Common myeloid progenitor, CD34-positive (primary cell): ENCODE data around the gene ZNF283.
"Not testable (repeated sequence)": the region's sequence is repeated elsewhere in the genome, so short reads cannot be mapped to it uniquely, and the experiment has no call there.

Experiments
- CTCF ChIA-PET: fragments of 350-600 bp; sonication (Branson Sonifier 250); formaldehyde crosslinking; loops from one replicate; lab custom pipeline; 2021; ENCODE audit warnings: antibody characterized with exemption; lab: Charles Lee
- POLR2A ChIA-PET: fragments of 350-600 bp; sonication (Branson Sonifier 250); formaldehyde crosslinking; loops from one replicate; lab custom pipeline; 2021; ENCODE audit warnings: antibody characterized with exemption; lab: Charles Lee
- DNase-seq, 3 donors: peaks; one replicate each; pipeline versions ENCODE4 v3.0.0 to v3.0.0-alpha.2; 2013
- H3K27ac ChIP-seq, 2 experiments: 1 replicate in 1 of 2; 2 replicates in 1 of 2; pipeline ENCODE4 v1.7.0; 2013; ENCODE audit warnings: inconsistent platforms in 2 of 2, low read length in 2 of 2, mild to moderate bottlenecking in 2 of 2, low read depth in 1 of 2, moderate library complexity in 1 of 2; ENCODE audit not compliant: severe bottlenecking in 2 of 2, insufficient read depth in 1 of 2, poor library complexity in 1 of 2
- H3K27me3 ChIP-seq, 5 experiments: replicated peaks in 2 of 5; 1 replicate in 3 of 5; 2 replicates in 2 of 5; pipeline versions ENCODE4 v1.6.1 to v1.7.0; 2013; ENCODE audit warnings: low read length in 4 of 5, mild to moderate bottlenecking in 2 of 5, moderate library complexity in 2 of 5, inconsistent platforms in 1 of 5; ENCODE audit not compliant: insufficient read depth in 5 of 5, control insufficient read depth in 4 of 5
- H3K36me3 ChIP-seq, 4 experiments: 1 replicate in 2 of 4; 2 replicates in 2 of 4; pipeline versions ENCODE4 v1.6.1 to v1.7.0; 2013; ENCODE audit warnings: low read length in 3 of 4, control low read depth in 1 of 4, mild to moderate bottlenecking in 1 of 4; ENCODE audit not compliant: control insufficient read depth in 4 of 4, insufficient read depth in 4 of 4
- H3K4me1 ChIP-seq, 4 experiments: 1 replicate in 3 of 4; 2 replicates in 1 of 4; pipeline versions ENCODE4 v1.6.1 to v1.7.1; 2013; ENCODE audit warnings: low read length in 3 of 4, mild to moderate bottlenecking in 3 of 4, control low read depth in 1 of 4, inconsistent platforms in 1 of 4, moderate library complexity in 1 of 4; ENCODE audit not compliant: control insufficient read depth in 4 of 4, insufficient read depth in 4 of 4; ENCODE audit errors: control extremely low read depth in 1 of 4
- H3K4me3 ChIP-seq, 7 experiments: 1 replicate in 4 of 7; 2 replicates in 3 of 7; pipeline versions ENCODE4 v1.5.1 to v1.7.0; 2013; ENCODE audit warnings: mild to moderate bottlenecking in 7 of 7, low read length in 6 of 7, moderate library complexity in 6 of 7, inconsistent platforms in 2 of 7, low read depth in 2 of 7, control low read depth in 1 of 7; ENCODE audit not compliant: insufficient read depth in 4 of 7, control insufficient read depth in 1 of 7; ENCODE audit errors: extremely low read depth in 1 of 7
- H3K9me3 ChIP-seq, 5 experiments: 1 replicate in 4 of 5; 2 replicates in 1 of 5; pipeline versions ENCODE4 v1.6.1 to v1.7.1; 2013; ENCODE audit warnings: low read length in 4 of 5, mild to moderate bottlenecking in 2 of 5, inconsistent platforms in 1 of 5, low read depth in 1 of 5, moderate library complexity in 1 of 5; ENCODE audit not compliant: control insufficient read depth in 4 of 5, insufficient read depth in 2 of 5; ENCODE audit errors: control extremely low read depth in 1 of 5
- whole genome bisulfite sequencing: methylation state at CpG from one replicate; pipeline ENCODE4 v1.1.5; 2013; ENCODE audit not compliant: insufficient coverage; 5-methylcytosine and 5-hydroxymethylcytosine counted together

Gene ZNF283

GRCh38 chr19:43798546-43799409 lies 28.3 kb upstream of the ZNF283 start:
- H3K4me1 ChIP-seq, result peaks cover 0 to 16% (median 10%) of the 10 kb centered on the region in 4 experiments
- ChIA-PET POLR2A (interaction anchor here (0.6 kb wide), 1 partner anchor 29 kb away, joined by 3 read pairs; no protein-coding TSS in a partner anchor), CTCF (interaction anchor here (1.1 kb wide), 2 partner anchors 19 to 36 kb away, joined by 3 read pairs; partner anchors contain the start of gene KCNN4)
- peak overlapping the region; percentile 25 to 84 (median 61) for H3K4me3 ChIP-seq
- peaks cover 0 to 29% (median 0%) of the 10 kb centered on the region in 5 experiments for H3K27me3 ChIP-seq
- peak; percentile 27 to 77 (median 62) for DNase-seq
- 18% methylated on average over 69 of the region's 70 CpGs for WGBS
- peaks cover 0 to 4% (median 0%) of the 10 kb centered on the region in 4 experiments for H3K36me3 ChIP-seq
- H3K27ac ChIP-seq, result no peak overlapping the region
- H3K9me3 ChIP-seq, result peaks cover 0 to 2% (median 0%) of the 10 kb centered on the region in 5 experiments

GRCh38 chr19:43799502-43800142 lies 27.5 kb upstream of the ZNF283 start:
- ChIA-PET POLR2A (interaction anchor here (0.6 kb wide), 1 partner anchor 30 kb away, joined by 3 read pairs; no protein-coding TSS in a partner anchor), CTCF (interaction anchor here (1.1 to 1.4 kb wide), 3 partner anchors 10 to 37 kb away, joined by 3 to 8 read pairs (median 3); partner anchors contain the start of gene KCNN4)
- peaks cover 0 to 2% (median 0%) of the 10 kb centered on the region in 5 experiments for H3K9me3 ChIP-seq
- H3K27me3 ChIP-seq, result peaks cover 0 to 33% (median 0%) of the 10 kb centered on the region in 5 experiments
- no peak overlapping the region for H3K4me3 ChIP-seq
- no peak overlapping the region for H3K27ac ChIP-seq
- WGBS, result 93% methylated on average over 6 of the region's 6 CpGs
- H3K4me1 ChIP-seq, result peaks cover 0 to 13% (median 9%) of the 10 kb centered on the region in 4 experiments
- H3K36me3 ChIP-seq, result peaks cover 0 to 4% (median 0%) of the 10 kb centered on the region in 4 experiments
- no peak for DNase-seq

- H3K9me3 ChIP-seq, result no peaks in the 10 kb centered on the region
- peaks cover 0 to 13% (median 9%) of the 10 kb centered on the region in 4 experiments for H3K4me1 ChIP-seq
- no peaks in the 10 kb centered on the region for H3K36me3 ChIP-seq
- H3K4me3 ChIP-seq, result no peak within 1 kb of the TSS
- CTCF ChIA-PET, result no interaction called here
- POLR2A ChIA-PET, result no interaction called here
- no peak within 1 kb of the TSS for H3K27ac ChIP-seq
- H3K27me3 ChIP-seq, result peaks cover 0 to 30% (median 0%) of the 10 kb centered on the region in 5 experiments
- WGBS, result 85% methylated on average over 6 of the region's 12 CpGs
- DNase-seq, result no peak
Measured at GRCh38 chr19:43802216-43802951, 24.7 kb upstream of the ZNF283 start, which contains the start of gene LYPD5. Gene LYPD5, minus strand, starts transcription at chr19:43802447. Its CDS starts 67 bp downstream, at chr19:43802380.

GRCh38 chr19:43804432-43804831 lies 22.7 kb upstream of the ZNF283 start:
- no peak overlapping the region for H3K4me3 ChIP-seq
- no peaks in the 10 kb centered on the region for H3K9me3 ChIP-seq
- DNase-seq, result no peak
- CTCF ChIA-PET, result no interaction called here
- no peak overlapping the region for H3K27ac ChIP-seq
- H3K27me3 ChIP-seq, result peaks cover 0 to 19% (median 0%) of the 10 kb centered on the region in 5 experiments
- WGBS, result 40% methylated on average over 2 of the region's 2 CpGs
- no peaks in the 10 kb centered on the region for H3K4me1 ChIP-seq
- POLR2A ChIA-PET, result no interaction called here
- H3K36me3 ChIP-seq, result no peaks in the 10 kb centered on the region

- 88% methylated on average over 3 of the region's 7 CpGs for WGBS
- H3K4me1 ChIP-seq, POLR2A ChIA-PET, H3K27ac ChIP-seq, H3K4me3 ChIP-seq, H3K9me3 ChIP-seq, H3K36me3 ChIP-seq, DNase-seq: not testable (repeated sequence)
- H3K27me3 ChIP-seq, result peaks cover 0 to 15% (median 0%) of the 10 kb centered on the region in 5 experiments
- CTCF ChIA-PET, result interaction anchor here (1.4 kb wide), 1 partner anchor 39 kb away, joined by 5 read pairs; no protein-coding TSS in a partner anchor
Measured at GRCh38 chr19:43806401-43806800, 20.7 kb upstream of the ZNF283 start.

- Histone ChIP-seq H3K4me3 (no peak overlapping the region), H3K27ac (no peak overlapping the region), H3K4me1 (no peaks in the 10 kb centered on the region), H3K27me3 (peaks cover 0 to 12% (median 0%) of the 10 kb centered on the region in 5 experiments), H3K9me3 (no peaks in the 10 kb centered on the region), H3K36me3 (no peaks in the 10 kb centered on the region)
- DNase-seq, result no peak
- WGBS, result 52% methylated on average over 2 of the region's 5 CpGs
- POLR2A ChIA-PET, result no interaction called here
- CTCF ChIA-PET, result interaction anchor here (1.4 kb wide), 1 partner anchor 40 kb away, joined by 5 read pairs; no protein-coding TSS in a partner anchor
Measured at GRCh38 chr19:43806848-43807247, 20.3 kb upstream of the ZNF283 start.
